Neutrophil (primary cell): Measurements from ENCODE around the gene DUS1L.
"Not testable (repeated sequence)": the region's sequence is repeated elsewhere in the genome, so short reads cannot be mapped to it uniquely, and the experiment has no call there.

ENCODE experiments used
- H3K27ac ChIP-seq: fragments of 200-600 bp; sonication (generic); 2 replicates; pipeline ENCODE4 v1.5.1; 2016; ENCODE audit warnings: mild to moderate bottlenecking, moderate library complexity
- H3K27me3 ChIP-seq: fragments of 200-600 bp; sonication (generic); 2 replicates; pipeline ENCODE4 v1.6.0; 2016; ENCODE audit warnings: mild to moderate bottlenecking
- H3K36me3 ChIP-seq: fragments of 200-600 bp; sonication (generic); 2 replicates; pipeline ENCODE4 v1.5.1; 2017
- H3K4me1 ChIP-seq, 2 experiments: fragments of 200-600 bp in 1 of 2; sonication (generic) in 1 of 2; 1 replicate in 1 of 2; 2 replicates in 1 of 2; pipeline versions ENCODE4 v1.5.1 to v1.6.1; 2013 to 2016; ENCODE audit warnings: low read depth in 1 of 2, low read length in 1 of 2, mild to moderate bottlenecking in 1 of 2, moderate library complexity in 1 of 2; ENCODE audit not compliant: control insufficient read depth in 1 of 2, insufficient read depth in 1 of 2
- H3K4me3 ChIP-seq, 2 experiments: fragments of 200-600 bp in 1 of 2; sonication (generic) in 1 of 2; 1 replicate in 1 of 2; 2 replicates in 1 of 2; pipeline ENCODE4 v1.5.1; 2013 to 2016; ENCODE audit warnings: low read depth in 1 of 2, low read length in 1 of 2, mild to moderate bottlenecking in 1 of 2, moderate library complexity in 1 of 2
- H3K9me3 ChIP-seq: fragments of 200-600 bp; sonication (generic); 2 replicates; pipeline ENCODE4 v1.5.1; 2016
- TF ChIP-seq, protein P1 (sequence below): fragments of 200-600 bp; sonication (generic); IDR thresholded peaks from 2 replicates; pipeline ENCODE4 v1.5.1; 2016; ENCODE audit warnings: antibody characterized with exemption

DUS1L gene

DNA sequence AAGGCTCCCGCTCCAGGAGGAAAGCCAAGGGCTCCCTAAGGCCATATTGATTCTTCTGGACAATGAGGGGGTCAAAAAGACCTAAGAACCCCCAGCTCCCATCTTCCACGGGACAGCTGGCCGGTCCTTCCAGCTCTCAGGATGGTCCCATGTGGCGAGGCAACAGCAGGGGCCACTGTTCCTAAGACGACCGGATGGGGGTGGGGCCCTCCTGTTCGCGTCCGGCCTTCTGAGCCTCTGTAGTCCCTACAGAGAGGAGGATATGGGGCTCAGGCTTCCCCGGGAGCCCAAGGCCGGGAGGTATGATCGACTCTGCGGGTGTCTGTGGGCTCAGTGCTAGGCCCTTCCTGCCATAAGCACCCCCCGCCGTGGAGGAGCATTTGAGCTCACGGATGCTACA, 22.1 kb downstream of the DUS1L start:
- no peaks in the 10 kb centered on the region for H3K4me1 ChIP-seq
- H3K27me3 ChIP-seq = no peaks in the 10 kb centered on the region
- H3K27ac ChIP-seq = no peak overlapping the region
- TF ChIP-seq, protein P1, sequence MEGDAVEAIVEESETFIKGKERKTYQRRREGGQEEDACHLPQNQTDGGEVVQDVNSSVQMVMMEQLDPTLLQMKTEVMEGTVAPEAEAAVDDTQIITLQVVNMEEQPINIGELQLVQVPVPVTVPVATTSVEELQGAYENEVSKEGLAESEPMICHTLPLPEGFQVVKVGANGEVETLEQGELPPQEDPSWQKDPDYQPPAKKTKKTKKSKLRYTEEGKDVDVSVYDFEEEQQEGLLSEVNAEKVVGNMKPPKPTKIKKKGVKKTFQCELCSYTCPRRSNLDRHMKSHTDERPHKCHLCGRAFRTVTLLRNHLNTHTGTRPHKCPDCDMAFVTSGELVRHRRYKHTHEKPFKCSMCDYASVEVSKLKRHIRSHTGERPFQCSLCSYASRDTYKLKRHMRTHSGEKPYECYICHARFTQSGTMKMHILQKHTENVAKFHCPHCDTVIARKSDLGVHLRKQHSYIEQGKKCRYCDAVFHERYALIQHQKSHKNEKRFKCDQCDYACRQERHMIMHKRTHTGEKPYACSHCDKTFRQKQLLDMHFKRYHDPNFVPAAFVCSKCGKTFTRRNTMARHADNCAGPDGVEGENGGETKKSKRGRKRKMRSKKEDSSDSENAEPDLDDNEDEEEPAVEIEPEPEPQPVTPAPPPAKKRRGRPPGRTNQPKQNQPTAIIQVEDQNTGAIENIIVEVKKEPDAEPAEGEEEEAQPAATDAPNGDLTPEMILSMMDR = no peak
- H3K4me3 ChIP-seq = no peak overlapping the region
- H3K9me3 ChIP-seq = no peaks in the 10 kb centered on the region
- peaks cover 21% of the 10 kb centered on the region for H3K36me3 ChIP-seq

DNA sequence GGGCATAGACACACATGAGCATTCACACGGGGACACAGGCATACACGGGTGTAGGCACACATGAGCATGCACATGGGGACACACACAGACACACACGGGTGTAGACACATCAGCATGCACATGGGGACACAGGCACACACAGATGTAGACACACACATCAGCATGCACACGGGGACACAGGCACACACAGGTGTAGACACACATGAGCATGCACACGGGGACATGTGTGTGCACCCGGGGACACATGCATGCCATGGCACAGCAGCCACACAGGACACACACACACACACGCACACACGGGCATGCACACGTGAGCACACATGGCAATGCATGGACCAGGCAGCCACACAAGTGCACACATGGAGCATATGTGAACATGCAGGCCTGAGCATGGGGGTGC, 23.0 kb downstream of the DUS1L start:
- H3K9me3 ChIP-seq = no peaks in the 10 kb centered on the region
- H3K36me3 ChIP-seq = peaks cover 12% of the 10 kb centered on the region
- H3K4me1 ChIP-seq = peaks cover 5% of the 10 kb centered on the region in 2 experiments
- no peak overlapping the region for H3K27ac ChIP-seq
- no peak overlapping the region for H3K4me3 ChIP-seq
- TF ChIP-seq, protein P1 = no peak
- H3K27me3 ChIP-seq = no peaks in the 10 kb centered on the region

DNA sequence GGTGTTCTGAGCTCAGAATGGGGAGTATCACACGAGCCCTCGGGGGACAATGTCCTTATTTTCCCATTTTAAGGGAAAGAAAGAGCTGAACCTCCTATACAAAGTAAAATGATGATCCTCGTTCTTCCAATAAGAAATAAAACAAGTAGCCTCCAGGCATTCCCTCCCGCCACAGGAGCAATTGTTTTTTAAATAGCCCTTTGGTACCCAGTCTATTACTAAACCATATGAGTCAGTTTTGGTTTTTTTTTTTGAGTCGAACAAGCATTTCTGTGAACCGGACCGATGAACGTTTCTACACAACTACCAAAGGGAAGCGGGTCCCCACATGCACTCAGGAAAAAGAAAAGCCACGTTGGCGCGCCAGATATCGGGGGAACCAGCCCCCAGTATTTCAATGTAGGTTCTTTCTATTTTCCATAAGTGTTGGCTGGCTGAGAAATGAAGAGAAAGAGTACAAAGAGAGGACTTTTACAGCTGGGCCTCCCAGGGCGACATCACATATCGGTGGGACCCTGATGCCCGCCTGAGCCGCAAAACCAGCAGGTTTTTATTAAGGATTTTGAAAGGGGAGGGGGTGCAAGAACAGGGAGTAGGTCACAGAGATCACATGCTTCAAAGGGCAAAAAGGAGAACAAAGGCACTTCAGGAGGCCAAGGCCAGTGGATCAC, 24.3 kb downstream of the DUS1L start:
- Histone ChIP-seq H3K4me1 (peaks cover 15 to 18% of the 10 kb centered on the region in 2 experiments), H3K27me3 (no peaks in the 10 kb centered on the region), H3K27ac (no peak overlapping the region), H3K9me3 (no peaks in the 10 kb centered on the region), H3K36me3 (no peaks in the 10 kb centered on the region), H3K4me3 (no peak overlapping the region)
- TF ChIP-seq, protein P1 = no peak

DNA sequence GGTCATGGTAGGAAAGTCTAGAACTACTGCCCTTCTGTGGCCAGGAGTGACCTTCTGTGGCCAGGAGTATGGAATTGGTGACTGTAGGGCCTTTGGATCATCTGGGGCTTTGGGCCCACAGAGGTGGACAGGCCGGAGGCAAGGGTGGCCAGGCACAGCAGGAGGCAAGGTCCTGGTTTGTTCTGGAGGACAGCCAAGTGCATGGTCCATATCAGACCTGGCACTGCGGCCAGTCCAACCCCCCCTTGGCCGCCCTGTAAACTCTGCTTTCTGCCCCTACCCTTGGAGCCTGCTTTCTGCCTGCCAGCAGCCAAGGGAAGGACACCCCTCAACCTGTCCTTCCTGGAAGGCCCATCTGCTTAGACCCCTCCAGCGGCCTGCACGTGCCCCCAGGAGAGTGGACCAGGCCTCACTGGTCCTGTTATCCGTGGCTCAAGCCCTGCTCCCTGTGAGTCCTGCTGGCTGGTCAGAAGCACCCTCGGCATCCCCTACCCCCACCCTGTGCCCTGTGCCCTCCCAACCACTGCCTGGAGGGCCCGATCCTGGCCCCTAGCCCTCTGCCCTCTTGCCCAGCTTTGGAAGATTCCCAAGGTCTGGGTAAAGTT, 25.8 kb downstream of the DUS1L start:
- H3K4me3 ChIP-seq = no peak overlapping the region
- H3K27ac ChIP-seq = no peak overlapping the region
- TF ChIP-seq, protein P1 = no peak
- no peaks in the 10 kb centered on the region for H3K36me3 ChIP-seq
- H3K4me1 ChIP-seq = peaks cover 22 to 26% of the 10 kb centered on the region in 2 experiments
- no peaks in the 10 kb centered on the region for H3K9me3 ChIP-seq
- H3K27me3 ChIP-seq = no peaks in the 10 kb centered on the region

DNA sequence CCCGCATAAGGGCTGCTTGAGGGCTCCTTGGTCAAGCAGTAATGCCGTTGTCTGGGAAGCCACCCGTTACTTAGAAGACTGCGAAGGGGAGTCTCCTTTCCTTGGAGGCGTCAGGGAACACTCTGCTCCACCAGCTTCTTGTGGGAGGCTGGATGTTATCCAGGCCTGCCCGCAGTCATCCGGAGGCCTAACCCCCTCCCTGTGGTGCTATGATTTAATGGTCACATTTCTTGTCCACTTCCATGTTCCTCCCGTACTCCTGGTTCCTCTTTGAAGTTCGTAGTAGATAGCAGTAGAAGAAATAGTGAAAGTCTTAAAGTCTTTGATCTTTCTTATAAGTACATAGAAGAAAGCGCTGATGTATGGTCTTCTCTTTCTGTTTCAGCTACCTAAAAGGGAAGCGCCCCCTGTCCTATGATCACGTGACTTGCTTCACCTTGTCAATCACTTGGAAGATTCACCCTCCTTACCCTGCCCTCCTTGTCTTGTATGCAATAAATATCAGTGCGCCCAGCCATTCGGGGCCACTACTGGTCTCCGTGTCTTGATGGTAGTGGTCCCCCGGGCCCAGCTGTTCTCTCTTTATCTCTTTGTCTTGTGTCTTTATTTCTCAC, 26.7 kb downstream of the DUS1L start:
- peaks cover 22 to 26% of the 10 kb centered on the region in 2 experiments for H3K4me1 ChIP-seq
- H3K9me3 ChIP-seq, H3K36me3 ChIP-seq, H3K4me3 ChIP-seq, H3K27ac ChIP-seq, H3K27me3 ChIP-seq: not testable (repeated sequence)

DNA sequence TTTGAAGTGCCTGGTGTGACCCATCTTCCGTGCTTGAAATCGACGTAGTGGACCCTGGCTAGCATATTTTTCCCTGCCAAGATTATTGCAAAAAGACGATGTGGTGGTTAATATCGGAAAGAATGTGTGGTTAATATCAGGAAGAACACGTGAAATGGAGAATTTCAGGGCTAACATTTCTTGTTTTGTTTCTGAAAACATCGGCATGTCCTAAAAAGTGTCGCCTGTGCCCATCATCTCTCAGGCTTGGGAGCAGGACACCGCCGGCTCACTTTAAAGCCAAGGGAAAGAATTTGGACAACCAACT, 27.8 kb downstream of the DUS1L start:
- TF ChIP-seq, protein P1 = no peak
- no peaks in the 10 kb centered on the region for H3K36me3 ChIP-seq
- peaks cover under 1% of the 10 kb centered on the region for H3K27me3 ChIP-seq
- H3K4me1 ChIP-seq = peaks cover 22 to 26% of the 10 kb centered on the region in 2 experiments
- no peaks in the 10 kb centered on the region for H3K9me3 ChIP-seq
- peak overlapping the region; percentile 67 to 80 for H3K4me3 ChIP-seq
- H3K27ac ChIP-seq = peak overlapping the region; percentile 90
